ENCODE results near the gene TM2D1. TPM values are rescaled to one million over a fixed set of nuclear protein-coding genes. Genes with fewer than 3 reads are reported as not detected.

TM2D1 gene
- total and polyA plus RNA-seq, 9 of the 15 experiments (the other 6 are each of a cell fraction or from before 2014, with no cell fraction given): 24.5 to 65.2 (median 47.7) TPM

DNA sequence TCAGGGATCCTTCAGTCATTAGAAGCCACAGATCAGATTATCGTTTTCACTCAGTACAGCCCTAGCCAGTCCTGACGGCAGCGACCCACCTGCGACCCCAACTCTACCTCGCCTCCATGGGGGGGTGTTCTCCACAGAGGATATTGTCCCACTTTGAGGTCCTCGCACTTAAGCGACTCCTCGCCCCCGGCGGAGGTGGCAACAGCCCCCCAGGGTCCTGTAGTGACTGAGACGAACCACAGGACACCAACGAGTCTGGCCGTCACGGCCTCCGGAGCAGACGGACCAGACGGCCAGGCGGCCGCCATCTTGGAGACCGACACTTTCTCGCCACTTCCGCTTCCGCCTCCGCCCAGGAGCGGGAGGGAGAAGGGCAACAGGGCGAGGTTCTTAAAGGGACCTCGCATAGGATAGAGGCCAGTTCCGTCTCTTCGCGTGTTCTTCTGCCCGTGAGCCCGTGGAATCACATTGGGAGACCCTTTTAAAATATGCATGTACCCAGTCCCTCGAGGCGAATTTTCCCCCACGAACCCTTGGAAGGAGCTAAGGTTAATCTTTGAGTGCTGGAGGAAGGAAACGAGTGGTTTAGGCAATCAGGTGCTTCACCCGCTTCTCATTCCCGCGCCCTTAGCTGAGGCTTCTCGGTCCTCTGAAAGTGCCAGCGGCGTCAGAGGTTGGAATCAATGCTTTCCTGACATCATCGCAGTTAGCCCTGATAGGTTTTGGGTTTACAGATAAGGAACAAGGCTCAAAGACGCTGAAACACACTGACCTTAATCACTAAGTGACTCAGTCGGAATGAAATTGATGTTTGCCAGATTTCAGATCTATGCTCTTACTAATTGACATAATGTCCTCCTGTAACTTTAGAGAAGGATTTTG is at the start of gene TM2D1 (continued):
- TF ChIP-seq SIN3B (IDR thresholded peaks at IDR 0.05; ENCODE audit: low read depth): peak; percentile 86
- TF ChIP-seq ZBTB1 (CRISPR knock-in tag; IDR thresholded peaks at IDR 0.05; ENCODE audit: borderline replicate concordance, low read depth): no peak
- TF ChIP-seq FOXM1 (IDR thresholded peaks at IDR 0.05; ENCODE audit: low read depth): peak; percentile 66
- peak; percentile 84; the same call in 1 of the 2 replicates for TF ChIP-seq FOXM1 (CRISPR knock-in tag; IDR thresholded peaks at IDR 0.05; ENCODE audit: low read depth)
- no peak for TF ChIP-seq ZNF586 (CRISPR knock-in tag; conservative IDR thresholded peaks at IDR 0.05)
- TF ChIP-seq ZC3H8 (IDR thresholded peaks at IDR 0.05): no peak
- TF ChIP-seq MTA3 (IDR thresholded peaks at IDR 0.05; ENCODE audit: borderline replicate concordance): peak; percentile 65; the same call in 1 of the 2 replicates
- TF ChIP-seq TBP (optimal IDR thresholded peaks at IDR 0.05; ENCODE audit: low read depth, low read length): peak; percentile 95
- TF ChIP-seq TAL1 (IDR thresholded peaks at IDR 0.05): no peak
- no peak for TF ChIP-seq NELFE (IDR thresholded peaks at IDR 0.05; ENCODE audit: insufficient read depth, insufficient read length)
- 0 out of 2 replicates have a peak, but pooled peaks have one; percentile 46 for TF ChIP-seq CBFB (CRISPR knock-in tag; IDR thresholded peaks at IDR 0.05)
- no peak for TF ChIP-seq ZNF133 (CRISPR knock-in tag; IDR thresholded peaks at IDR 0.05)
- no peak for TF ChIP-seq MEF2D (tag; conservative IDR thresholded peaks at IDR 0.05; ENCODE audit: low read depth)
- peak; percentile 39; the same call in 1 of the 2 replicates for TF ChIP-seq HEY1 (CRISPR knock-in tag; IDR thresholded peaks at IDR 0.05; ENCODE audit: borderline replicate concordance)
- TF ChIP-seq POLR3A (IDR thresholded peaks at IDR 0.05; ENCODE audit: borderline replicate concordance, extremely low read depth, insufficient read depth, insufficient read length): no peak
- no peak for TF ChIP-seq ZFP36 (IDR thresholded peaks at IDR 0.05; ENCODE audit: low read depth, low read length, partially characterized antibody)
- TF ChIP-seq ZNF696 (CRISPR knock-in tag; conservative IDR thresholded peaks at IDR 0.05): no peak
- no peak for TF ChIP-seq MYNN (IDR thresholded peaks at IDR 0.05)
- TF ChIP-seq MYNN (CRISPR knock-in tag; IDR thresholded peaks at IDR 0.05): no peak
- TF ChIP-seq TEAD4 (IDR thresholded peaks at IDR 0.05; ENCODE audit: low read length): no peak
- TF ChIP-seq TEAD4 (CRISPR knock-in tag; IDR thresholded peaks at IDR 0.05; ENCODE audit: borderline replicate concordance): no peak
- TF ChIP-seq, protein P1, sequence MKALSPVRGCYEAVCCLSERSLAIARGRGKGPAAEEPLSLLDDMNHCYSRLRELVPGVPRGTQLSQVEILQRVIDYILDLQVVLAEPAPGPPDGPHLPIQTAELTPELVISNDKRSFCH (CRISPR knock-in tag; IDR thresholded peaks at IDR 0.05): no peak
- TF ChIP-seq, protein P1 (tag; IDR thresholded peaks at IDR 0.05): 0 out of 2 replicates have a peak, but pooled peaks have one; percentile 52
- TF ChIP-seq RB1 (IDR thresholded peaks at IDR 0.05; ENCODE audit: low read depth): peak; percentile 67
- peak in 1 of 2 experiments; percentile 96; a peak in 1 of 4 replicates for TF ChIP-seq KDM4B (IDR thresholded peaks at IDR 0.05; ENCODE audit: borderline replicate concordance in 2 of 2, low read depth in 1 of 2)
- no peak for TF ChIP-seq ZSCAN29 (IDR thresholded peaks at IDR 0.05)
- TF ChIP-seq ZBED1 (IDR thresholded peaks at IDR 0.05): no peak
- TF ChIP-seq CCNT2 (IDR thresholded peaks at IDR 0.05; ENCODE audit: borderline replicate concordance, extremely low read depth, insufficient read length, low read depth, low read length): no peak
- no peak for TF ChIP-seq MTA2 (IDR thresholded peaks at IDR 0.05; ENCODE audit: low read depth)
- 0 out of 2 replicates have a peak, but pooled peaks have one; percentile 21 for TF ChIP-seq CEBPG (CRISPR knock-in tag; IDR thresholded peaks at IDR 0.05)
- 0 out of 4 replicates have a peak, but pooled peaks of 1 of the 2 experiments have one; percentile 21 for TF ChIP-seq CEBPG (tag; conservative IDR thresholded peaks at IDR 0.05 in 1 of 2, IDR thresholded peaks at IDR 0.05 in 1 of 2)
- TF ChIP-seq EWSR1 (IDR thresholded peaks at IDR 0.05; ENCODE audit: borderline replicate concordance, low read depth, partially characterized antibody): no peak

Measured in K562 (cell line).